T-helper 17 cell (primary cell): ENCODE results near the gene STX2. TPM values are rescaled to one million over a fixed set of nuclear protein-coding genes. Genes with fewer than 3 reads are reported as not detected.

Experiments used
- ATAC-seq: fragments of 150-1000 bp; cut with Tn5 transposase; 2 replicates; pipeline ENCODE4 v1.10.0; 2021; ENCODE audit warnings: mild to moderate bottlenecking, moderate library complexity
- DNase-seq, 3 donors: peaks; one replicate each; pipeline versions ENCODE4 v3.0.0 to v3.0.0-alpha.2; 2020 to 2021
- H3K9me3 ChIP-seq: one replicate; pipeline ENCODE4 v1.7.0; 2013; ENCODE audit warnings: low read length, mild to moderate bottlenecking; ENCODE audit not compliant: control insufficient read depth, poor library complexity, severe bottlenecking
- H3K27ac Mint-ChIP-seq: one replicate; pipeline ENCODE4 v1.8.0; 2022; ENCODE audit warnings: mild to moderate bottlenecking, moderate library complexity, mixed read lengths
- H3K27me3 Mint-ChIP-seq: one replicate; pipeline ENCODE4 v1.8.0; 2022; ENCODE audit warnings: mixed read lengths
- H3K36me3 Mint-ChIP-seq: one replicate; pipeline ENCODE4 v1.8.0; 2022; ENCODE audit warnings: low read depth, mixed read lengths
- H3K4me1 Mint-ChIP-seq: one replicate; pipeline ENCODE4 v1.8.0; 2022; ENCODE audit warnings: mild to moderate bottlenecking, mixed read lengths
- H3K4me3 Mint-ChIP-seq: one replicate; pipeline ENCODE4 v1.8.0; 2022; ENCODE audit warnings: mild to moderate bottlenecking, moderate library complexity, mixed read lengths
- total RNA-seq, 4 donors: library from RNA in 2 of 4; stranded (reverse) in 2 of 4; gene quantifications; one replicate each; pipeline ENCODE4 v1.2.3 and lab custom pipeline; 2022 to 2026

Gene STX2
- total RNA-seq, 2 donors from 2014 or later = 22.5 to 41.1 TPM

GRCh38 chr12:130832561-130833209 is 6.4 kb downstream of the STX2 start:
- ATAC-seq (no peak), DNase-seq (no peak)
- Mint-ChIP-seq H3K27me3 (no peaks in the 10 kb centered on the region), H3K27ac (peak overlapping the region; percentile 34), H3K4me3 (no peak overlapping the region), H3K36me3 (no peaks in the 10 kb centered on the region), H3K4me1 (peaks cover 31% of the 10 kb centered on the region)
- H3K9me3 ChIP-seq = no peaks in the 10 kb centered on the region

GRCh38 chr12:130831876-130832405 is 7.1 kb downstream of the STX2 start:
- H3K9me3 ChIP-seq = no peaks in the 10 kb centered on the region
- DNase-seq (no peak), ATAC-seq (no peak)
- Mint-ChIP-seq H3K27ac (peak overlapping the region; percentile 34), H3K27me3 (no peaks in the 10 kb centered on the region), H3K4me3 (no peak overlapping the region), H3K36me3 (no peaks in the 10 kb centered on the region), H3K4me1 (peaks cover 35% of the 10 kb centered on the region)

GRCh38 chr12:130831246-130831645 is 7.8 kb downstream of the STX2 start:
- DNase-seq = no peak
- no peaks in the 10 kb centered on the region for H3K36me3 Mint-ChIP-seq
- H3K27ac Mint-ChIP-seq = no peak overlapping the region
- no peaks in the 10 kb centered on the region for H3K9me3 ChIP-seq
- peaks cover 35% of the 10 kb centered on the region for H3K4me1 Mint-ChIP-seq
- H3K4me3 Mint-ChIP-seq = no peak overlapping the region
- no peak for ATAC-seq
- H3K27me3 Mint-ChIP-seq = no peaks in the 10 kb centered on the region

- H3K27me3 Mint-ChIP-seq = no peaks in the 10 kb centered on the region
- H3K27ac Mint-ChIP-seq = peak overlapping the region; percentile 27
- H3K4me3 Mint-ChIP-seq = no peak overlapping the region
- peaks cover 34% of the 10 kb centered on the region for H3K4me1 Mint-ChIP-seq
- DNase-seq = no peak
- no peak for ATAC-seq
- H3K36me3 Mint-ChIP-seq = no peaks in the 10 kb centered on the region
- H3K9me3 ChIP-seq = no peaks in the 10 kb centered on the region
Observed at GRCh38 chr12:130830246-130830551, 8.9 kb downstream of the STX2 start.

GRCh38 chr12:130829391-130830245 is 9.4 kb downstream of the STX2 start:
- DNase-seq (no peak), ATAC-seq (no peak)
- no peaks in the 10 kb centered on the region for H3K9me3 ChIP-seq
- Mint-ChIP-seq H3K4me1 (peaks cover 34% of the 10 kb centered on the region), H3K36me3 (no peaks in the 10 kb centered on the region), H3K4me3 (no peak overlapping the region), H3K27ac (peak overlapping the region; percentile 27), H3K27me3 (no peaks in the 10 kb centered on the region)

GRCh38 chr12:130828895-130829294 is 10.2 kb downstream of the STX2 start:
- Mint-ChIP-seq H3K4me1 (peaks cover 34% of the 10 kb centered on the region), H3K27ac (peak overlapping the region; percentile 27), H3K27me3 (no peaks in the 10 kb centered on the region), H3K36me3 (no peaks in the 10 kb centered on the region), H3K4me3 (no peak overlapping the region)
- ATAC-seq (no peak), DNase-seq (no peak)
- no peaks in the 10 kb centered on the region for H3K9me3 ChIP-seq

GRCh38 chr12:130827432-130827831 is 11.6 kb downstream of the STX2 start:
- Mint-ChIP-seq H3K36me3 (no peaks in the 10 kb centered on the region), H3K4me1 (peaks cover 23% of the 10 kb centered on the region), H3K27me3 (no peaks in the 10 kb centered on the region), H3K27ac (no peak overlapping the region), H3K4me3 (no peak overlapping the region)
- ATAC-seq (no peak), DNase-seq (no peak)
- no peaks in the 10 kb centered on the region for H3K9me3 ChIP-seq

- Mint-ChIP-seq H3K27ac (no peak overlapping the region), H3K4me1 (peaks cover 17% of the 10 kb centered on the region), H3K4me3 (no peak overlapping the region), H3K36me3 (no peaks in the 10 kb centered on the region), H3K27me3 (no peaks in the 10 kb centered on the region)
- peak; percentile 98 for ATAC-seq
- H3K9me3 ChIP-seq = no peaks in the 10 kb centered on the region
- DNase-seq = peak; percentile 62 to 72 (median 65)
Observed at GRCh38 chr12:130826151-130826801, 12.8 kb downstream of the STX2 start.

GRCh38 chr12:130825771-130826150 is 13.3 kb downstream of the STX2 start:
- H3K9me3 ChIP-seq = no peaks in the 10 kb centered on the region
- H3K36me3 Mint-ChIP-seq = no peaks in the 10 kb centered on the region
- H3K4me1 Mint-ChIP-seq = peaks cover 17% of the 10 kb centered on the region
- DNase-seq (no peak), ATAC-seq (no peak)
- no peak overlapping the region for H3K4me3 Mint-ChIP-seq
- H3K27ac Mint-ChIP-seq = no peak overlapping the region
- no peaks in the 10 kb centered on the region for H3K27me3 Mint-ChIP-seq

GRCh38 chr12:130819681-130820080 is 19.4 kb downstream of the STX2 start:
- peaks cover 15% of the 10 kb centered on the region for H3K4me1 Mint-ChIP-seq
- H3K36me3 Mint-ChIP-seq = no peaks in the 10 kb centered on the region
- H3K9me3 ChIP-seq = no peaks in the 10 kb centered on the region
- ATAC-seq = no peak
- no peak overlapping the region for H3K27ac Mint-ChIP-seq
- no peaks in the 10 kb centered on the region for H3K27me3 Mint-ChIP-seq
- DNase-seq = no peak
- H3K4me3 Mint-ChIP-seq = no peak overlapping the region

GRCh38 chr12:130818635-130819576 is 20.1 kb downstream of the STX2 start:
- H3K9me3 ChIP-seq = no peaks in the 10 kb centered on the region
- peaks cover 17% of the 10 kb centered on the region for H3K4me1 Mint-ChIP-seq
- peak; percentile 67 to 81 (median 78) for DNase-seq
- H3K36me3 Mint-ChIP-seq = peaks cover 2% of the 10 kb centered on the region
- peak overlapping the region; percentile 92 for H3K4me3 Mint-ChIP-seq
- H3K27me3 Mint-ChIP-seq = no peaks in the 10 kb centered on the region
- peak; percentile 96 for ATAC-seq
- peak overlapping the region; percentile 65 for H3K27ac Mint-ChIP-seq

GRCh38 chr12:130818272-130818634 is 20.8 kb downstream of the STX2 start:
- Mint-ChIP-seq H3K27ac (peak overlapping the region; percentile 65), H3K4me1 (peaks cover 18% of the 10 kb centered on the region), H3K36me3 (peaks cover 2% of the 10 kb centered on the region), H3K27me3 (no peaks in the 10 kb centered on the region), H3K4me3 (peak overlapping the region; percentile 92)
- ATAC-seq (no peak), DNase-seq (no peak)
- no peaks in the 10 kb centered on the region for H3K9me3 ChIP-seq
